OCI-LY1 (cell line): ENCODE measurements around the gene SLC25A17.

Experiments
- H2AFZ ChIP-seq: fragments of 200-600 bp; sonication (generic), shearing (Covaris generic); 2 replicates; pipeline ENCODE4 v1.6.0; 2014; ENCODE audit warnings: antibody characterized with exemption, mild to moderate bottlenecking, low read length
- H3F3A ChIP-seq: fragments of 200-600 bp; sonication (generic), shearing (Covaris generic); 2 replicates; pipeline ENCODE4 v1.6.0; 2014; ENCODE audit warnings: mild to moderate bottlenecking, antibody characterized with exemption, low read length, moderate library complexity; ENCODE audit not compliant: insufficient read depth
- H3K27ac ChIP-seq: fragments of 200-600 bp; sonication (generic); 2 replicates; pipeline ENCODE4 v1.5.1; 2014; ENCODE audit warnings: low read length, mixed run types, mild to moderate bottlenecking, low read depth; ENCODE audit not compliant: poor library complexity, severe bottlenecking
- H3K27me3 ChIP-seq: fragments of 200-600 bp; sonication (generic); 2 replicates; pipeline ENCODE4 v1.6.0; 2014; ENCODE audit warnings: antibody characterized with exemption, mild to moderate bottlenecking, low read length, moderate library complexity; ENCODE audit not compliant: insufficient read depth
- H3K36me3 ChIP-seq: fragments of 200-600 bp; sonication (generic); 2 replicates; pipeline ENCODE4 v1.6.1; 2014; ENCODE audit warnings: mild to moderate bottlenecking, antibody characterized with exemption, low read length, moderate library complexity, mixed read lengths; ENCODE audit not compliant: insufficient read depth
- H3K4me1 ChIP-seq: fragments of 200-600 bp; sonication (generic); 2 replicates; pipeline ENCODE4 v1.5.1; 2014; ENCODE audit warnings: mild to moderate bottlenecking, low read length, moderate library complexity; ENCODE audit not compliant: insufficient read depth, severe bottlenecking
- H3K4me2 ChIP-seq: fragments of 200-600 bp; sonication (generic), shearing (Covaris generic); 2 replicates; pipeline ENCODE4 v1.6.1; 2014; ENCODE audit warnings: low read length
- H3K4me3 ChIP-seq: fragments of 200-600 bp; sonication (generic); 2 replicates; pipeline ENCODE4 v1.5.1; 2014; ENCODE audit warnings: low read length, low read depth, mild to moderate bottlenecking, mixed read lengths; ENCODE audit not compliant: poor library complexity, severe bottlenecking
- H3K79me2 ChIP-seq: fragments of 200-600 bp; shearing (Covaris generic); 2 replicates; pipeline ENCODE4 v1.6.1; 2016; ENCODE audit warnings: mixed run types, low read length, mixed read lengths; ENCODE audit not compliant: insufficient read depth
- H3K9ac ChIP-seq: fragments of 200-600 bp; sonication (generic), shearing (Covaris generic); 2 replicates; pipeline ENCODE4 v1.6.1; 2014; ENCODE audit warnings: mild to moderate bottlenecking, low read length, mixed read lengths
- H3K9me2 ChIP-seq: fragments of 200-600 bp; sonication (generic), shearing (Covaris generic); 2 replicates; pipeline ENCODE4 v1.6.1; 2014; ENCODE audit warnings: low read depth, mild to moderate bottlenecking, low read length, mixed read lengths
- H3K9me3 ChIP-seq: fragments of 200-600 bp; shearing (Covaris generic); 2 replicates; pipeline ENCODE4 v1.6.1; 2014; ENCODE audit warnings: low read length, mixed read lengths
- H4K20me1 ChIP-seq: fragments of 200-600 bp; sonication (generic), shearing (Covaris generic); 2 replicates; pipeline ENCODE4 v1.6.0; 2016; ENCODE audit warnings: mild to moderate bottlenecking, low read length; ENCODE audit not compliant: insufficient read depth
- EZH2 ChIP-seq: fragments of 200-600 bp; sonication (generic), shearing (Covaris generic); IDR thresholded peaks from 2 replicates; pipeline ENCODE4 v1.8.0; 2017; ENCODE audit warnings: borderline replicate concordance, mixed run types, mild to moderate bottlenecking, antibody characterized with exemption, low read length, moderate library complexity, mixed read lengths
- TF ChIP-seq, protein P1 (sequence below): fragments of 200-600 bp; sonication (generic), shearing (Covaris generic); IDR thresholded peaks from 2 replicates; pipeline ENCODE4 v1.5.1; 2017; ENCODE audit warnings: mild to moderate bottlenecking, antibody characterized with exemption, low read length, moderate library complexity, mixed read lengths

SLC25A17 gene

DNA sequence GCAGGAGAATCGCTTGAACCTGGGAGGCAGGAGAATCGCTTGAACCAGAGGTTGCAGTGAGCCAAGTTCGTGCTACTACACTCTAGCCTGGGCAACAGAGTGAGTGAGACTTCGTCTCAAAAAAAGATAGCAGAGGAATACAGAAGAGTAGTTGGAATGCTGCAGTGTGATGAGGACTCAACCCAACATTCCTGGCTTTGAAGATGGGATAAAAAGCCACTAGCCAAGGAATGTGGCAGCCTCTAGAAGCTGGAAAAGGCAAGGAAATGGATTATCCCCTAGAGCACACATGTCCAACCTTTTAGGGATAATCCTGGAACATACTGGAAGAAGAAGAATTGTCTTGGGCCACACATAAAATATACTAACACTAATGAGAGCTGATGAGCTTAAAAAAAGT is 13.9 kb downstream of the SLC25A17 start:
- Histone ChIP-seq H4K20me1 (no peaks in the 10 kb centered on the region), H3K36me3 (peaks cover 56% of the 10 kb centered on the region), H3K9me3 (no peaks in the 10 kb centered on the region)

DNA sequence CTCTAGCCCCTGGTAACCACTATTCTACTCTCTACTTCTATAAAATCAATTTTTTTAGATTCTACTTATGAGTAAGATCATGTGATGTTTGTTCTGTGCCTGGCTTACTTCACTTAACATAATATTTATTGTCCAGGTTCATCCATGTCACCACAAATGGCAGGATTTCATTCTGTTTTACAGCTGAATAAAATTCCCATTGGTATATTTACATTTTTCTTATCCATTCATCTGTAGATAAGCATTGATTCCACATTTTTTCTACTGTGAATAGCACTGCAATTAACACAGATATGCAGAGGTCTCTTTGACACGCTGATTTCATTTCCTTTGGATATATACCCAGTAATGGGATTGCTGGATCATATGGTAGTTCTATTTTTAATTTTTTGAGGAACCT is 15.8 kb downstream of the SLC25A17 start:
- Histone ChIP-seq H3K4me2 (no peak overlapping the region), H3K79me2 (peaks cover 47% of the 10 kb centered on the region), H3K27ac (no peak overlapping the region)

More for the DNA sequence above, 13.9 kb downstream of the SLC25A17 start:
- Histone ChIP-seq H3K9me2 (no peaks in the 10 kb centered on the region), H3F3A (no peaks in the 10 kb centered on the region), H3K4me3 (no peak overlapping the region), H3K79me2 (peaks cover 61% of the 10 kb centered on the region), H2AFZ (no peak overlapping the region), H3K4me1 (no peaks in the 10 kb centered on the region), H3K9ac (no peak overlapping the region), H3K27ac (no peak overlapping the region), H3K4me2 (no peak overlapping the region), H3K27me3 (no peaks in the 10 kb centered on the region)
- no peak for TF ChIP-seq EZH2
- TF ChIP-seq, protein P1, sequence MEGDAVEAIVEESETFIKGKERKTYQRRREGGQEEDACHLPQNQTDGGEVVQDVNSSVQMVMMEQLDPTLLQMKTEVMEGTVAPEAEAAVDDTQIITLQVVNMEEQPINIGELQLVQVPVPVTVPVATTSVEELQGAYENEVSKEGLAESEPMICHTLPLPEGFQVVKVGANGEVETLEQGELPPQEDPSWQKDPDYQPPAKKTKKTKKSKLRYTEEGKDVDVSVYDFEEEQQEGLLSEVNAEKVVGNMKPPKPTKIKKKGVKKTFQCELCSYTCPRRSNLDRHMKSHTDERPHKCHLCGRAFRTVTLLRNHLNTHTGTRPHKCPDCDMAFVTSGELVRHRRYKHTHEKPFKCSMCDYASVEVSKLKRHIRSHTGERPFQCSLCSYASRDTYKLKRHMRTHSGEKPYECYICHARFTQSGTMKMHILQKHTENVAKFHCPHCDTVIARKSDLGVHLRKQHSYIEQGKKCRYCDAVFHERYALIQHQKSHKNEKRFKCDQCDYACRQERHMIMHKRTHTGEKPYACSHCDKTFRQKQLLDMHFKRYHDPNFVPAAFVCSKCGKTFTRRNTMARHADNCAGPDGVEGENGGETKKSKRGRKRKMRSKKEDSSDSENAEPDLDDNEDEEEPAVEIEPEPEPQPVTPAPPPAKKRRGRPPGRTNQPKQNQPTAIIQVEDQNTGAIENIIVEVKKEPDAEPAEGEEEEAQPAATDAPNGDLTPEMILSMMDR = no peak

DNA sequence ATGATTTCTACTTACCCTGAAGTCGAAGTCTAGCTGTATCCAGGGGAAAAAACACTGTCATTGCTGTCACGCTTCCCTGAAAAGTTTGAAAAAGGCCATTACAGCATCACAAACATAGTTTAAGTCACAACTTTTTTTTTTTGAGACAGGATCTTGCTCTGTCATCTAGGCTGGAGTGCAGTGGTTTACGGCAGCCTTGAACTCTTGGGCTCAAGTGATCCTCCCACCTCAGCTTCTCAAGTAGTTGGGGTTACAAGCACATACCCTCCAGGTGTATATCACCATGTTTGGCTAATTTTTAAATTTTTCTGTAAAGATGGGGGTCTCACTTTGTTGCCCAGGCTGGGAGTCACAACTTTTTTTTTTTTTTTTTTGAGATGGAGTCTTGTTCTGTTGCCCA is 20.1 kb downstream of the SLC25A17 start:
- Histone ChIP-seq H3K9me3 (no peaks in the 10 kb centered on the region), H2AFZ (no peak overlapping the region), H3K36me3 (peaks cover 49% of the 10 kb centered on the region), H3K4me1 (no peaks in the 10 kb centered on the region), H3K9ac (no peak overlapping the region), H3K4me3 (no peak overlapping the region), H3F3A (no peaks in the 10 kb centered on the region), H3K79me2 (peaks cover 13% of the 10 kb centered on the region), H3K27ac (no peak overlapping the region), H3K9me2 (no peaks in the 10 kb centered on the region), H3K4me2 (no peak overlapping the region), H4K20me1 (no peaks in the 10 kb centered on the region), H3K27me3 (no peaks in the 10 kb centered on the region)
- TF ChIP-seq EZH2 = no peak
- TF ChIP-seq, protein P1 = no peak

More for the DNA sequence above, 15.8 kb downstream of the SLC25A17 start:
- Histone ChIP-seq H3K9me2 (no peaks in the 10 kb centered on the region), H3K36me3 (peaks cover 46% of the 10 kb centered on the region), H3K27me3 (no peaks in the 10 kb centered on the region), H3K9ac (no peak overlapping the region), H3K4me3 (no peak overlapping the region), H2AFZ (no peak overlapping the region), H4K20me1 (no peaks in the 10 kb centered on the region), H3F3A (no peaks in the 10 kb centered on the region), H3K4me1 (no peaks in the 10 kb centered on the region), H3K9me3 (no peaks in the 10 kb centered on the region)
- TF ChIP-seq, protein P1 = no peak
- TF ChIP-seq EZH2 = no peak
